Measurements from ENCODE around the gene TBC1D2B. TPM values are rescaled to one million over a fixed set of nuclear protein-coding genes. Genes with fewer than 3 reads are reported as not detected.
"Not testable (repeated sequence)": the region's sequence is repeated elsewhere in the genome, so short reads cannot be mapped to it uniquely, and the experiment has no call there.

Gene TBC1D2B
- total RNA-seq, 1 donor from 2014 or later, result 69.8 TPM

DNA sequence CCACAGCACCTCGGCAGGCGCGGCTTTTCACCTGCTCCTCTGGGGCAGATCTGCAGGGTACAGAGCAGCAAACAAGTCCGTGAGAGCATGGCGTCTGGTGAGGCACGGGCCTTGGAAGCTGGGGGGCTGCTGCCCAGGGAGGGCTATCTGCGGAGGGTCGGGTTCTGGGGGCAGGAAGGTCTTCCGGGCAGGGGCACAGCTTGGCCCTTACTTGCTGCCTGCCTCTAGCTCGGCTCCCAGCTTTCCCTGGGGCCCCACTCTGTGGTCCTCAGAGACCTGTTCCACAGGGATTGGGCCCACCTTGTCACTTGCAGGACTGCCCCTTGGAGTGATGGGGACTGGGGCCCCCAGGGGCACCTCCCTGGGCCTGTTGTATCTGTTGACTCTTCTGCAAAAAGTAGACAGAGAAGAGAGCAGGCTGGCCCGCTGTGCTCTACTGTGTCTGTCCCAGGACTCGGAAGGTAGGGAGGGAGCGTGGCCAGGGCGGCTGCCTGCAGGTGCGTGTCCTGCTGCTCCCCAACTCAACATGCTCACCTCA, 84.1 kb downstream of the TBC1D2B start:
- Histone ChIP-seq H3K4me1 (peaks cover 35% of the 10 kb centered on the region), H3K27ac (peak overlapping the region; percentile 68), H3K27me3 (ENCODE audit: low read depth) (no peaks in the 10 kb centered on the region), H3K4me3 (no peak overlapping the region), H3K36me3 (peaks cover 27% of the 10 kb centered on the region), H3K9me3 (no peaks in the 10 kb centered on the region)
- TF ChIP-seq, protein P1, sequence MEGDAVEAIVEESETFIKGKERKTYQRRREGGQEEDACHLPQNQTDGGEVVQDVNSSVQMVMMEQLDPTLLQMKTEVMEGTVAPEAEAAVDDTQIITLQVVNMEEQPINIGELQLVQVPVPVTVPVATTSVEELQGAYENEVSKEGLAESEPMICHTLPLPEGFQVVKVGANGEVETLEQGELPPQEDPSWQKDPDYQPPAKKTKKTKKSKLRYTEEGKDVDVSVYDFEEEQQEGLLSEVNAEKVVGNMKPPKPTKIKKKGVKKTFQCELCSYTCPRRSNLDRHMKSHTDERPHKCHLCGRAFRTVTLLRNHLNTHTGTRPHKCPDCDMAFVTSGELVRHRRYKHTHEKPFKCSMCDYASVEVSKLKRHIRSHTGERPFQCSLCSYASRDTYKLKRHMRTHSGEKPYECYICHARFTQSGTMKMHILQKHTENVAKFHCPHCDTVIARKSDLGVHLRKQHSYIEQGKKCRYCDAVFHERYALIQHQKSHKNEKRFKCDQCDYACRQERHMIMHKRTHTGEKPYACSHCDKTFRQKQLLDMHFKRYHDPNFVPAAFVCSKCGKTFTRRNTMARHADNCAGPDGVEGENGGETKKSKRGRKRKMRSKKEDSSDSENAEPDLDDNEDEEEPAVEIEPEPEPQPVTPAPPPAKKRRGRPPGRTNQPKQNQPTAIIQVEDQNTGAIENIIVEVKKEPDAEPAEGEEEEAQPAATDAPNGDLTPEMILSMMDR (IDR thresholded peaks at IDR 0.05), result no peak
- intact Hi-C loops (cut with DNase I), result no loop called here
- DNase-seq (peak; percentile 37), ATAC-seq (no peak)

GRCh38 chr15:77992356-77993222, 84.9 kb downstream of the TBC1D2B start:
- TF ChIP-seq, protein P1 (IDR thresholded peaks at IDR 0.05), result no peak
- peak; percentile 36 for DNase-seq
- Histone ChIP-seq H3K9me3 (no peaks in the 10 kb centered on the region), H3K36me3 (peaks cover 19% of the 10 kb centered on the region), H3K4me1 (peaks cover 35% of the 10 kb centered on the region), H3K4me3 (no peak overlapping the region), H3K27me3 (ENCODE audit: low read depth) (no peaks in the 10 kb centered on the region), H3K27ac (no peak overlapping the region)
- intact Hi-C loops (cut with DNase I), result no loop called here
- no peak for ATAC-seq

GRCh38 chr15:77991658-77992201, 85.8 kb downstream of the TBC1D2B start:
- peaks cover 32% of the 10 kb centered on the region for H3K4me1 ChIP-seq
- H3K27me3 ChIP-seq (ENCODE audit: low read depth); intact Hi-C loops (cut with DNase I); H3K27ac ChIP-seq; H3K9me3 ChIP-seq; H3K4me3 ChIP-seq: not testable (repeated sequence)
- peak; percentile 12 to 37 for ATAC-seq
- peak; percentile 57 for DNase-seq
- H3K36me3 ChIP-seq, result peaks cover 11% of the 10 kb centered on the region

DNA sequence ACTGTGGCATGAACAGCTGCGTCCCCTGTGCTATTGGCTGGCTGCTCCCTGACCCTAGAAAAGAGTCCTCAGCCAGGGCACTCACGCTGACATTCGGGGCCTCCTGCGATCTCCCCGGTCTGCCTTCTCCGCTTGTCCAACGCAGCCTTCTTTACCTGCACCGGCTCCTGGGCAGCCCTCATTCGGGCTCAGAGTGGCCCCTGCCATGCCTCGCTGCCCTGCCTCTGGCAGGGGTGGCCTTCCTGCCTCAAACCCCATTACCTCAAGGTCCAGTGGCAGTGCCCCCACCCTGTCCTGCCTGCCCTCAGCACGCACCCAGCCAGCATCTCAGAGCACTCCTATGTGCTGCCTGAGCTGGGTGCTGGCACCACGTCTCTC, 86.5 kb downstream of the TBC1D2B start:
- Histone ChIP-seq H3K27ac (peak overlapping the region; percentile 58), H3K9me3 (no peaks in the 10 kb centered on the region), H3K36me3 (peaks cover 11% of the 10 kb centered on the region), H3K4me1 (peaks cover 29% of the 10 kb centered on the region), H3K4me3 (no peak overlapping the region), H3K27me3 (ENCODE audit: low read depth) (no peaks in the 10 kb centered on the region)
- DNase-seq (peak; percentile 35), ATAC-seq (no peak)
- intact Hi-C loops (cut with DNase I), result no loop called here
- TF ChIP-seq, protein P1 (IDR thresholded peaks at IDR 0.05), result no peak

DNA sequence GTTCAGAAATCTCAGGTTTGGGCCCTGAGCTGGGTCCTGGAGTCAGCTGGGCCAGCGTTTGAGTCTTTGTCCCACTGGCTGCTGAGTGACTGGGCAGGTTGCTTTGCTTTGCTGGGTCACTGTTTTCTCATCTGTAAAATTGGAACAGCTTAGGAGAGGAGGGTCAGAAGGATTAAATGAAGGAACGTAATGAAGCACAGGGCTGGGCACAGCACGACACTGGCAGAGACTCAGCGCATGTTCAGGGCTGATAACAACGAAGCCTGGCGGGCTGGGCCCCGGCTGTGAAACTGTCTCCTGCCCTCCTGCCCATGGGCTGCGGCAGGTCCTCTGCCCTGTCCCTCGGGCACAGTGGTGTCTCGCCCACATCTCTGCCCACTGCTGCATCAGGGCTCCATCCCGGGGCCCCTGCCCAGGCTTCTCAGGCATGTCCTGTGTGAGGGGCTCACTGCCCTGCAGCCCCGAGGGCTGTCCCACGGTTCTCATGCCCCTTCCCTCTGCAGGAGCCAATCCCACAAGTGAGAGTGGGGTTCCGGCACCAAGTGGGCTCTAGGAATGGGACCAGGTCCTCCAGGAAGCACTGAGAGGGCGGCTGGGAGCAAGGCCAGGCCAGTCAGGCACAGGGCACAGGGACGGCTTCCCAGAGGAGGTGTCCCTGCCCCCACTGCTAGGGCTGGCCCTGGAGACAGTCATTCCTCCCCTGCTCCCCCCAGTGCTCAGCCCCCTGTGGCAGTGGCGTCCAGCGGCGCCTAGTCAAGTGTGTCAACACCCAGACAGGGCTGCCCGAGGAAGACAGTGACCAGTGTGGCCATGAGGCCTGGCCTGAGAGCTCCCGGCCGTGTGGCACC, 88.0 kb downstream of the TBC1D2B start:
- peak; percentile 38 for DNase-seq
- H3K27ac ChIP-seq, result no peak overlapping the region
- TF ChIP-seq, protein P1 (IDR thresholded peaks at IDR 0.05), result no peak

More for the DNA sequence above, 88.0 kb downstream of the TBC1D2B start:
- no peak for ATAC-seq
- Histone ChIP-seq H3K4me3 (no peak overlapping the region), H3K9me3 (no peaks in the 10 kb centered on the region), H3K4me1 (peaks cover 29% of the 10 kb centered on the region), H3K36me3 (peaks cover 11% of the 10 kb centered on the region), H3K27me3 (ENCODE audit: low read depth) (no peaks in the 10 kb centered on the region)
- intact Hi-C loops (cut with DNase I), result no loop called here
